Measurements from ENCODE around the gene CHCHD4. TPM values are rescaled to one million over a fixed set of nuclear protein-coding genes. Genes with fewer than 3 reads are reported as not detected.
"Not testable (repeated sequence)": the region's sequence is repeated elsewhere in the genome, so short reads cannot be mapped to it uniquely, and the experiment has no call there.

CHCHD4 gene
- total RNA-seq, 1 experiment from 2014 or later, result 13.8 TPM

DNA sequence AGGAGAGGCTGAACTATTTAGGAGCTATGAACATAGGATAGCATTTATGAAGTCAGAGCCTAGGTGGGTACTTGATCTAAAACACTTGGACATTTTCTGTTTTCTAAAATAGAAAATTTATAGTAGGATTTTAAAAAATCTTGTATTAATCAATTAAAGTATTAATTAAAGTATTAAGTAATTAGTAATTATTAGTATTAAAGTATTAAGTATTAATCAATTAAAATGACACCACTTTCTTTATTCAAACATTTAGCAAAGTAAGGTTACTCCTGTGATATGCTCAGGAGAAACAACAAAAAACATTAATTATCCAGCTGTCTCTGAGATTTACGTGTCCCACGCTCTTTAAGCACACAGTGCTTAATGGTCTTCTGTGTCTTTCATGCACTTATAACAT, 32.2 kb downstream of the CHCHD4 start:
- TF ChIP-seq SIN3A (IDR thresholded peaks at IDR 0.05; ENCODE audit: borderline replicate concordance, insufficient read depth, low read depth, low read length) (no peak), TCF7L2 (IDR thresholded peaks at IDR 0.05; ENCODE audit: low read depth, low read length) (no peak), POLR2AphosphoS5 (IDR thresholded peaks at IDR 0.05; ENCODE audit: low read depth, low read length) (no peak)
- TF ChIP-seq, protein P1, sequence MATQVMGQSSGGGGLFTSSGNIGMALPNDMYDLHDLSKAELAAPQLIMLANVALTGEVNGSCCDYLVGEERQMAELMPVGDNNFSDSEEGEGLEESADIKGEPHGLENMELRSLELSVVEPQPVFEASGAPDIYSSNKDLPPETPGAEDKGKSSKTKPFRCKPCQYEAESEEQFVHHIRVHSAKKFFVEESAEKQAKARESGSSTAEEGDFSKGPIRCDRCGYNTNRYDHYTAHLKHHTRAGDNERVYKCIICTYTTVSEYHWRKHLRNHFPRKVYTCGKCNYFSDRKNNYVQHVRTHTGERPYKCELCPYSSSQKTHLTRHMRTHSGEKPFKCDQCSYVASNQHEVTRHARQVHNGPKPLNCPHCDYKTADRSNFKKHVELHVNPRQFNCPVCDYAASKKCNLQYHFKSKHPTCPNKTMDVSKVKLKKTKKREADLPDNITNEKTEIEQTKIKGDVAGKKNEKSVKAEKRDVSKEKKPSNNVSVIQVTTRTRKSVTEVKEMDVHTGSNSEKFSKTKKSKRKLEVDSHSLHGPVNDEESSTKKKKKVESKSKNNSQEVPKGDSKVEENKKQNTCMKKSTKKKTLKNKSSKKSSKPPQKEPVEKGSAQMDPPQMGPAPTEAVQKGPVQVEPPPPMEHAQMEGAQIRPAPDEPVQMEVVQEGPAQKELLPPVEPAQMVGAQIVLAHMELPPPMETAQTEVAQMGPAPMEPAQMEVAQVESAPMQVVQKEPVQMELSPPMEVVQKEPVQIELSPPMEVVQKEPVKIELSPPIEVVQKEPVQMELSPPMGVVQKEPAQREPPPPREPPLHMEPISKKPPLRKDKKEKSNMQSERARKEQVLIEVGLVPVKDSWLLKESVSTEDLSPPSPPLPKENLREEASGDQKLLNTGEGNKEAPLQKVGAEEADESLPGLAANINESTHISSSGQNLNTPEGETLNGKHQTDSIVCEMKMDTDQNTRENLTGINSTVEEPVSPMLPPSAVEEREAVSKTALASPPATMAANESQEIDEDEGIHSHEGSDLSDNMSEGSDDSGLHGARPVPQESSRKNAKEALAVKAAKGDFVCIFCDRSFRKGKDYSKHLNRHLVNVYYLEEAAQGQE (IDR thresholded peaks at IDR 0.05; ENCODE audit: insufficient read depth in 1 of 2, low read depth in 2 of 2, low read length in 1 of 2), result no peak
- TF ChIP-seq, protein P2, sequence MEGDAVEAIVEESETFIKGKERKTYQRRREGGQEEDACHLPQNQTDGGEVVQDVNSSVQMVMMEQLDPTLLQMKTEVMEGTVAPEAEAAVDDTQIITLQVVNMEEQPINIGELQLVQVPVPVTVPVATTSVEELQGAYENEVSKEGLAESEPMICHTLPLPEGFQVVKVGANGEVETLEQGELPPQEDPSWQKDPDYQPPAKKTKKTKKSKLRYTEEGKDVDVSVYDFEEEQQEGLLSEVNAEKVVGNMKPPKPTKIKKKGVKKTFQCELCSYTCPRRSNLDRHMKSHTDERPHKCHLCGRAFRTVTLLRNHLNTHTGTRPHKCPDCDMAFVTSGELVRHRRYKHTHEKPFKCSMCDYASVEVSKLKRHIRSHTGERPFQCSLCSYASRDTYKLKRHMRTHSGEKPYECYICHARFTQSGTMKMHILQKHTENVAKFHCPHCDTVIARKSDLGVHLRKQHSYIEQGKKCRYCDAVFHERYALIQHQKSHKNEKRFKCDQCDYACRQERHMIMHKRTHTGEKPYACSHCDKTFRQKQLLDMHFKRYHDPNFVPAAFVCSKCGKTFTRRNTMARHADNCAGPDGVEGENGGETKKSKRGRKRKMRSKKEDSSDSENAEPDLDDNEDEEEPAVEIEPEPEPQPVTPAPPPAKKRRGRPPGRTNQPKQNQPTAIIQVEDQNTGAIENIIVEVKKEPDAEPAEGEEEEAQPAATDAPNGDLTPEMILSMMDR (IDR thresholded peaks at IDR 0.05), result no peak
- Histone ChIP-seq H3K36me3 (ENCODE audit: control insufficient read depth, insufficient read depth, low read length) (no peaks in the 10 kb centered on the region), H3K9me3 (ENCODE audit: control insufficient read depth, insufficient read depth, low read depth, low read length) (no peaks in the 10 kb centered on the region), H3K27me3 (ENCODE audit: control insufficient read depth, insufficient read depth, low read length) (no peaks in the 10 kb centered on the region; the same call in 1 of the 2 replicates), H3K4me3 (ENCODE audit: low read depth in 2 of 2, low read length in 2 of 2) (no peak overlapping the region), H3K27ac (ENCODE audit: low read length) (no peak overlapping the region), H3K4me1 (ENCODE audit: control insufficient read depth, insufficient read depth, low read length) (no peaks in the 10 kb centered on the region)
- DNase-seq (ENCODE audit: low read depth, low spot score), result no peak
- no TSS peak for BruUV-seq (replicated peaks)
- ChIA-PET CTCF (no interaction called here), POLR2A (no interaction called here)
- in situ Hi-C loops (cut with HindIII; ENCODE audit: low pct_unique_long_range_greater_than_20kb, low sequenced_read_pairs), result no loop called here
- ATAC-seq, result no peak
- intact Hi-C loops (cut with micrococcal nuclease; ENCODE audit: unreplicated experiment), result no loop called here

DNA sequence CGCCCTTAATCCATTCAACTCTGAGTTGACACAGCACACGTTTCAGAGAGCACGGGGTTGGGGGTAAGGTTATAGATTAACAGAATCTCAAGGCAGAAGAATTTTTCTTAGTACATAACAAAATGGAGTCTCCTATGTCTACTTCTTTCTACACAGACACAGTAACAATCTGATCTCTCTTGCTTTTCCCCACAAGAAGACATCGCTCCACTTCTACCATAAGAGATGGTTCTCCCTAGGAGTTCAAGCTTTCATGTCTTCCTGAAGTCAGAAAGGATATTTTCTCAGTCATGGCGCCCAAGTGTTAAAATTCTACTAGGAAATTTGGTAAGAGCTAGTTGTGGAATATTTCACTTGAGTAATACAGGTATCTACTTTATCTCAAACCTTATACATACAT, 32.7 kb downstream of the CHCHD4 start:
- in situ Hi-C loops (cut with HindIII; ENCODE audit: low pct_unique_long_range_greater_than_20kb, low sequenced_read_pairs); BruUV-seq (replicated peaks): not testable (repeated sequence)

DNA sequence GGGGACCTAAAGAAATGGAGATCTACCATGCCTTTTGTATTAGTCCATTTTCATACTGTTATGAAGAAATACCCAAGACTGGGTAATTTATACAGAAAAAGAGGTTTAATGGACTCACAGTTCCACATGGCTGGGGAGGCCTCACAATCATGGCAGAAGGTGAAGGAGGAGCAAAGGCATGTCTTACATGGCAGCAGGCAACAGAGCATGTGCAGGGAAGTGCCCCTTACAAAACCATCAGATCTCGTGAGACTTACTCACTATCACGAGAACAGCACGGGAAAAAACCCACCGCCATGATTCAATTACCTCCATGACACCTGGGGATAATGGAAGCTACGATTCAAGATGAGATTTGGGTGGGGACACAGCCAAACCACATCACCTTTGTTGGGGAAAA, 37.2 kb downstream of the CHCHD4 start:
- DNase-seq (ENCODE audit: low read depth, low spot score); H3K27me3 ChIP-seq (ENCODE audit: control insufficient read depth, insufficient read depth, low read length); intact Hi-C loops (cut with micrococcal nuclease; ENCODE audit: unreplicated experiment); H3K9me3 ChIP-seq (ENCODE audit: control insufficient read depth, insufficient read depth, low read depth, low read length); in situ Hi-C loops (cut with HindIII; ENCODE audit: low pct_unique_long_range_greater_than_20kb, low sequenced_read_pairs); H3K4me3 ChIP-seq (ENCODE audit: low read depth in 2 of 2, low read length in 2 of 2); H3K27ac ChIP-seq (ENCODE audit: low read length); BruUV-seq (replicated peaks); H3K4me1 ChIP-seq (ENCODE audit: control insufficient read depth, insufficient read depth, low read length); H3K36me3 ChIP-seq (ENCODE audit: control insufficient read depth, insufficient read depth, low read length); ATAC-seq; POLR2A ChIA-PET; CTCF ChIA-PET: not testable (repeated sequence)

More for the DNA sequence above, 32.7 kb downstream of the CHCHD4 start:
- H3K4me1 ChIP-seq (ENCODE audit: control insufficient read depth, insufficient read depth, low read length); H3K9me3 ChIP-seq (ENCODE audit: control insufficient read depth, insufficient read depth, low read depth, low read length); H3K27ac ChIP-seq (ENCODE audit: low read length); H3K4me3 ChIP-seq (ENCODE audit: low read depth in 2 of 2, low read length in 2 of 2); intact Hi-C loops (cut with micrococcal nuclease; ENCODE audit: unreplicated experiment); ATAC-seq; H3K36me3 ChIP-seq (ENCODE audit: control insufficient read depth, insufficient read depth, low read length); DNase-seq (ENCODE audit: low read depth, low spot score); H3K27me3 ChIP-seq (ENCODE audit: control insufficient read depth, insufficient read depth, low read length); POLR2A ChIA-PET; CTCF ChIA-PET: not testable (repeated sequence)

Measured in Panc1 (cell line).